Hepatocyte (in vitro differentiated cells): ENCODE data around the gene SLC6A12. TPM values are rescaled to one million over a fixed set of nuclear protein-coding genes. Genes with fewer than 3 reads are reported as not detected.
"Not testable (repeated sequence)": the region's sequence is repeated elsewhere in the genome, so short reads cannot be mapped to it uniquely, and the experiment has no call there.

Source experiments
- DNase-seq: peaks from one replicate; pipeline ENCODE4 v3.0.0-alpha.2; 2016; ENCODE audit warnings: low spot score
- H2AFZ ChIP-seq: fragments of 200-600 bp; sonication (generic); 2 replicates; pipeline ENCODE4 v1.6.0; 2016; ENCODE audit warnings: antibody characterized with exemption, mild to moderate bottlenecking
- H3K27ac ChIP-seq: fragments of 200-600 bp; sonication (generic); 2 replicates; pipeline ENCODE4 v1.5.1; 2016; ENCODE audit warnings: mild to moderate bottlenecking
- H3K27me3 ChIP-seq: fragments of 200-600 bp; sonication (generic); 2 replicates; pipeline ENCODE4 v1.6.1; 2016
- H3K36me3 ChIP-seq: fragments of 200-600 bp; sonication (generic); replicated peaks from 2 replicates; pipeline ENCODE4 v1.5.1; 2016; ENCODE audit warnings: low read depth; ENCODE audit not compliant: insufficient read depth
- H3K4me1 ChIP-seq: fragments of 200-600 bp; sonication (generic); 2 replicates; pipeline ENCODE4 v1.5.1; 2016; ENCODE audit warnings: mild to moderate bottlenecking, moderate library complexity; ENCODE audit not compliant: insufficient read depth
- H3K4me2 ChIP-seq: fragments of 200-600 bp; sonication (generic); 2 replicates; pipeline ENCODE4 v1.6.0; 2016
- H3K4me3 ChIP-seq: fragments of 200-600 bp; sonication (generic); 2 replicates; pipeline ENCODE4 v1.5.1; 2016; ENCODE audit warnings: mild to moderate bottlenecking
- H3K79me2 ChIP-seq: fragments of 200-600 bp; sonication (generic); 2 replicates; pipeline ENCODE4 v1.6.0; 2017; ENCODE audit warnings: mild to moderate bottlenecking
- H3K9me2 ChIP-seq: fragments of 200-600 bp; sonication (generic); replicated peaks from 2 replicates; pipeline ENCODE4 v1.6.0; 2017; ENCODE audit warnings: mild to moderate bottlenecking; ENCODE audit not compliant: insufficient read depth
- H3K9me3 ChIP-seq: fragments of 200-600 bp; sonication (generic); 2 replicates; pipeline ENCODE4 v1.5.1; 2016; ENCODE audit warnings: low read depth, mild to moderate bottlenecking
- H4K20me1 ChIP-seq: fragments of 200-600 bp; sonication (generic); 2 replicates; pipeline ENCODE4 v1.6.0; 2016; ENCODE audit warnings: mild to moderate bottlenecking; ENCODE audit not compliant: insufficient read depth, poor library complexity, severe bottlenecking
- CTCF ChIP-seq: fragments of 200-600 bp; sonication (generic); IDR thresholded peaks from 2 replicates; pipeline ENCODE4 v1.5.1; 2016; ENCODE audit warnings: antibody characterized with exemption, mild to moderate bottlenecking; ENCODE audit not compliant: poor library complexity
- EZH2 ChIP-seq: fragments of 200-600 bp; sonication (generic); IDR thresholded peaks from 2 replicates; pipeline ENCODE4 v1.6.1; 2016; ENCODE audit warnings: antibody characterized with exemption, mild to moderate bottlenecking, borderline replicate concordance
- EZH2phosphoT487 ChIP-seq: fragments of 200-600 bp; sonication (generic); IDR thresholded peaks from one replicate; pipeline ENCODE4 v1.6.1; 2018; ENCODE audit warnings: antibody characterized with exemption, mild to moderate bottlenecking, low read depth, moderate library complexity; ENCODE audit not compliant: unreplicated experiment, severe bottlenecking
- WGBS: methylation state at CpG from one replicate; pipeline ENCODE4 v1.1.6; 2016; ENCODE audit warnings: low lambda C conversion rate; ENCODE audit errors: missing lambda C conversion rate; 5-methylcytosine and 5-hydroxymethylcytosine counted together
- polyA plus RNA-seq: library from polyadenylated mRNA; unstranded; fragments of >200 nt; fragmentation: Nextera tagmentation; extraction: Ambion mirVana; gene quantifications from 2 replicates; pipeline ENCODE4 v1.2.1, GENCODE V29; 2016
- total RNA-seq: library from RNA; depleted of rRNA; stranded (reverse); fragments of >200 nt; gene quantifications from 2 replicates; pipeline ENCODE4 v1.2.3, GENCODE V29; 2014

SLC6A12 gene
- total and polyA plus RNA-seq, 2 experiments from 2014 or later = 6.1 to 7.9 TPM

GRCh38 chr12:188910-189621, 24.9 kb downstream of the SLC6A12 start:
- peak overlapping the region; percentile 42 for H3K4me3 ChIP-seq
- H2AFZ ChIP-seq = peak overlapping the region; percentile 80
- no peaks in the 10 kb centered on the region for H3K27me3 ChIP-seq
- H3K27ac ChIP-seq = no peak overlapping the region
- H3K9me3 ChIP-seq = no peaks in the 10 kb centered on the region
- TF ChIP-seq CTCF = peak; percentile 76
- no peak for TF ChIP-seq EZH2
- no peaks in the 10 kb centered on the region for H3K79me2 ChIP-seq
- no peaks in the 10 kb centered on the region for H3K9me2 ChIP-seq
- H3K4me1 ChIP-seq = no peaks in the 10 kb centered on the region
- WGBS = 8% methylated on average over 52 of the region's 52 CpGs
- peak; percentile 91 for DNase-seq
- no peaks in the 10 kb centered on the region for H3K36me3 ChIP-seq
- H3K4me2 ChIP-seq = peak overlapping the region; percentile 96
- no peaks in the 10 kb centered on the region for H4K20me1 ChIP-seq

GRCh38 chr12:187986-188909, 25.7 kb downstream of the SLC6A12 start:
- H3K79me2 ChIP-seq, H3K9me3 ChIP-seq, H3K4me1 ChIP-seq, H3K27ac ChIP-seq, H4K20me1 ChIP-seq, H3K9me2 ChIP-seq, H3K36me3 ChIP-seq, H3K27me3 ChIP-seq, DNase-seq: not testable (repeated sequence)
- WGBS = 25% methylated on average over 47 of the region's 53 CpGs
- Histone ChIP-seq H3K4me3 (peak overlapping the region; percentile 42), H2AFZ (peak overlapping the region; percentile 80), H3K4me2 (peak overlapping the region; percentile 96)

DNA sequence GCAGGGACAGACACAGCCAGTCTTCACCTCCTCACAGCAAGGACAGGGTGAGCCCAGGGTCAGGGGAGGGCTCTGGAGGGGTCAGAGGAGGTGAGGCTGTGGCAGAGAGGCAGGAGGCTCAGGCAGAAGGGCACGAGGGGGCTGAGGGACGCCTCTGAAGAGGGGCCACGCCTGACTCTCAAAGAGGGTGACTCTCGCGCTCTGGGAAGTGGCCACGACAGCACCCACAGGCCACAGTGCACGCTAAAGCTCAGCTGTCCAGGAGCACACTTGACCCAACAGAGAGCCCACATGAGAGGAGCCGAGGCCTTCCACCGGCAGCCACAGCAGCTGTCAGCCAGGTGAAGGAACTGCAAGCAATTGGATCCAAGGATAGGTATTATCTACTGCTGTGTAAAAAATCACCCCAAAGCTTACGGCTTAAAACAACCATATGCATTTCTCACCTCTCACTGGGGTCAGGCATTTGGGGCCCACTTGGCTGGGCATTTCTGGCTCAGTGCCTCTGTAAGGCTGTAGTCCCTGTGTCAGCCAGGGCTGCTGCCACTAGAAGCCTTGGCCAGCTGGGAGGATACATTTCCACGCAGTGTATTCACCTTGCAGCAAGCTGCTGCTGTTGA, 27.8 kb downstream of the SLC6A12 start:
- H3K36me3 ChIP-seq = no peaks in the 10 kb centered on the region
- WGBS = 92% methylated on average over 11 of the region's 11 CpGs
- H3K79me2 ChIP-seq = no peaks in the 10 kb centered on the region
- DNase-seq = no peak
- no peaks in the 10 kb centered on the region for H3K4me1 ChIP-seq
- H3K9me2 ChIP-seq = no peaks in the 10 kb centered on the region
- no peak overlapping the region for H3K27ac ChIP-seq
- no peak overlapping the region for H2AFZ ChIP-seq
- no peaks in the 10 kb centered on the region for H3K27me3 ChIP-seq
- H4K20me1 ChIP-seq = no peaks in the 10 kb centered on the region
- no peak overlapping the region for H3K4me2 ChIP-seq
- TF ChIP-seq CTCF = no peak
- TF ChIP-seq EZH2 = no peak
- TF ChIP-seq EZH2phosphoT487 = no peak
- H3K9me3 ChIP-seq = no peaks in the 10 kb centered on the region
- H3K4me3 ChIP-seq = no peak overlapping the region

DNA sequence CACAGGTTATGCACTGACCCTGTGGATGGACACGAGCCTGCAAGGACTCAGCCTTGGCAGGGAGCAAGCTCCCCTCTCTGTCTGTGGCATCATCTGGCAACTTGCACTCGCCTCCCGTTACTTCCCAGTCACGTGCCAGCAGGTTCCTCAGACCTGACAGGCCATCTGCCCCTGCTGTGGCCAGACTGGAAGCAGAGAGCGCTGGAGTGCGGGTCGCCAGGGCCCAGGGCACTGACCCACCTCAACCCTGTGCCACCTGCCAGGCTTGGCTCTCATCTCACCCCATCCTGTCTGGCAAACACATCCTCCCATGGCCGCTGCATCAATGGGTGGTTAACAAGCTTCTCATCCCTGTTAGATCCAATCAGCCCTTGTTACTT, 28.4 kb downstream of the SLC6A12 start:
- no peaks in the 10 kb centered on the region for H3K36me3 ChIP-seq
- no peaks in the 10 kb centered on the region for H3K9me2 ChIP-seq
- no peak overlapping the region for H3K4me3 ChIP-seq
- H3K79me2 ChIP-seq = no peaks in the 10 kb centered on the region
- H3K27ac ChIP-seq = no peak overlapping the region
- H3K4me1 ChIP-seq = no peaks in the 10 kb centered on the region
- TF ChIP-seq CTCF = no peak
- no peaks in the 10 kb centered on the region for H3K9me3 ChIP-seq
- H4K20me1 ChIP-seq = no peaks in the 10 kb centered on the region
- no peak overlapping the region for H3K4me2 ChIP-seq
- no peaks in the 10 kb centered on the region for H3K27me3 ChIP-seq
- DNase-seq = no peak
- H2AFZ ChIP-seq = no peak overlapping the region
- WGBS = 89% methylated on average over 8 of the region's 8 CpGs
